Adrenal gland (tissue), 5 donors: ENCODE data around the gene DUOXA2.

Experiments used
- CTCF ChIP-seq, 6 experiments: fragments of 450-650 bp in 4 of 6; fragments of 200-600 bp in 2 of 6; sonication (generic) in 1 of 6; IDR thresholded peaks; 1 replicate in 5 of 6; 2 replicates in 1 of 6; pipeline versions ENCODE4 v1.5.1 to v1.8.0; 2016 to 2021; ENCODE audit warnings: antibody characterized with exemption in 6 of 6, mild to moderate bottlenecking in 2 of 6, moderate library complexity in 1 of 6
- POLR2A ChIP-seq, 2 donors: fragments of 450-650 bp; IDR thresholded peaks; one replicate each; pipeline ENCODE4 v1.6.1; 2017; ENCODE audit warnings: antibody characterized with exemption in 2 of 2, mild to moderate bottlenecking in 2 of 2, moderate library complexity in 1 of 2
- donor health status: DM: no; HTN: no; CAD: no.

GRCh38 chr15:45099549-45100165 lies 14.5 kb upstream of the DUOXA2 start:
- TF ChIP-seq CTCF (IDR thresholded peaks at IDR 0.05) (no peak), POLR2A (IDR thresholded peaks at IDR 0.05) (no peak)
